HG02759 (cell line): Measurements from ENCODE around the gene GMPPA.

ENCODE experiments used
- ATAC-seq: cut with Tn5 transposase; IDR thresholded peaks from one replicate; pipeline ENCODE4 v1.9.1; 2021; ENCODE audit warnings: mild to moderate bottlenecking, moderate library complexity; ENCODE audit not compliant: unreplicated experiment

Gene GMPPA

GRCh38 chr2:219484343-219485200 lies 14.1 kb upstream of the GMPPA start:
- ATAC-seq, result no peak

GRCh38 chr2:219485201-219485580 lies 13.5 kb upstream of the GMPPA start:
- ATAC-seq, result no peak

DNA sequence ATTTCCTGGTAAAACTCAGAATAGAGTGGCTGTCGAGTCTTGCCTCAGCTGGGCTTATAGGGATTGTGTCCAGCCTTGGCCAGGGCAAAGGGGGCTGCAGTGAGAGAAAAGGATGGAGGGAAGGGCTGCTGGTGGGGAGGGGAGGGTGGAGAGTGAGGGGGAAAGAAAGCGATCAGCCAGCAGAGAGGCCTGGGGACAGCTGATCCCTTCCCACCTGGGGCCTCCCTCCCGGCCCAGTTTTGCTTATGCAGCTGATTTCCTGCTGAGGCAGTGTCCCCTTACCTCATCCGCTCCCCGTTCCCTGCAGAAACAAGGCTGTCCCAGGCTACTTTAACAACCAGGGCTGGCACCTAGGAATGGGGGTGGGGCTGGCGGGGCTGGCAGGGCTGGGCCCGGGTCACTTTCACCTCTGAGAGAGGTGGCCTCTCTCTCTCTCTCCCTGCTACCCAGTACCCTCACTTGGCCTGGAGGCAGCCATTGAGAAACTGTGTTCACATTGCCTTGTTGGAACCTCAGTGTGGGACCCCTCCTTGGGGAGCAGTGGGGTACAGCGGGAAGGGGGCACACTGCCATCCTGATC lies 12.2 kb upstream of the GMPPA start:
- no peak for ATAC-seq

DNA sequence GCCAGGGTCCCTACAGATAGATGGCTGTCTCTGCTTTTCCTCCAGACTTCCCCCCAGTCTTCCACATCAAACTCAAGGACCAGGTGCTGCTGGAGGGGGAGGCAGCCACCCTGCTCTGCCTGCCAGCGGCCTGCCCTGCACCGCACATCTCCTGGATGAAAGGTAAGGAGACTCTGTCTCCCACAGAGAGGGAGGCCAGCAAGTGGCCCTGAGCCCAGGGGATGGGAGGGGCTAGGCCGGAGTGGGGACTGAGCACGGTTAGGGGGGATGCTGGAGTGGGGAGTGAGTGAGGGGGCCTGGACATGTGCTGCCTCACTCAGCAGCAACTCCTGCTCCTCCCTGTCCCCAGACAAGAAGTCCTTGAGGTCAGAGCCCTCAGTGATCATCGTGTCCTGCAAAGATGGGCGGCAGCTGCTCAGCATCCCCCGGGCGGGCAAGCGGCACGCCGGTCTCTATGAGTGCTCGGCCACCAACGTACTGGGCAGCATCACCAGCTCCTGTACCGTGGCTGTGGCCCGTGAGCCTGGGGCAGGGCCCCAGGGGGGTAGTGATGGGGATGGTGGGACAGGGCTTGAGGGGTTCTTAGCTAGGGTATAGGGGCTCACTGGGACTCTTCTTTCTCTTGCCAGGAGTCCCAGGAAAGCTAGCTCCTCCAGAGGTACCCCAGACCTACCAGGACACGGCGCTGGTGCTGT lies 10.4 kb upstream of the GMPPA start:
- no peak for ATAC-seq

GRCh38 chr2:219488844-219489194 lies 9.9 kb upstream of the GMPPA start:
- ATAC-seq, result no peak

GRCh38 chr2:219489315-219489714 lies 9.4 kb upstream of the GMPPA start:
- ATAC-seq, result no peak

DNA sequence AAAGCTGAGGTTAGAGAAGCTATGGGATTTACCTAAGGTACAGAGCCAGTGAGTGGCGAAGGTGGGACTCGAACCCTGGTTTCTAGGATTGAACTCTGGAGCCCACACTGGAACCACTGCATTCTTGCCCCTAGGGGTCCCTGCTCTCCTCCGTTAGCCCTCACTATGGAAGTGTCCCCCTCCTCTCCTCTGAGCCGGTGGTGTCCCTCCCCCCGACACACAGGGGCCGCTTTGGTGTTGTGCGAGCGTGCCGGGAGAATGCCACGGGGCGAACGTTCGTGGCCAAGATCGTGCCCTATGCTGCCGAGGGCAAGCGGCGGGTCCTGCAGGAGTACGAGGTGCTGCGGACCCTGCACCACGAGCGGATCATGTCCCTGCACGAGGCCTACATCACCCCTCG lies 8.5 kb upstream of the GMPPA start:
- no peak for ATAC-seq

DNA sequence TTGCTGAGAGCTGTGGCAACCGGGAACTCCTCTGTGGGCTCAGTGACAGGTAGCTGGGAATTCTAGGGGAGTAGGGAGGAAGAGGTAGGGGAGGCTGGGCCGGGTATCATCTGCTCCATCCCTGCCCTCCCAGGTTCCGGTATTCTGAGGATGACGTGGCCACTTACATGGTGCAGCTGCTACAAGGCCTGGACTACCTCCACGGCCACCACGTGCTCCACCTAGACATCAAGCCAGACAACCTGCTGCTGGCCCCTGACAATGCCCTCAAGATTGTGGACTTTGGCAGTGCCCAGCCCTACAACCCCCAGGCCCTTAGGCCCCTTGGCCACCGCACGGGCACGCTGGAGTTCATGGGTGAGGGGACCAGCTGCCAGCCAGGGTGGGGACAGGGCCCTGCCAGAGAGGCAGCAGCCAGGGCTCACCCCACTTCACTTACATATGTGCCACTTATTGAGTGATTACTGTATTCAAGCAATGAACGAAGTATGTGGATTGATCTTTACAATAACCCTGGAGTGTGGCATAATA lies 8.0 kb upstream of the GMPPA start:
- no peak for ATAC-seq

DNA sequence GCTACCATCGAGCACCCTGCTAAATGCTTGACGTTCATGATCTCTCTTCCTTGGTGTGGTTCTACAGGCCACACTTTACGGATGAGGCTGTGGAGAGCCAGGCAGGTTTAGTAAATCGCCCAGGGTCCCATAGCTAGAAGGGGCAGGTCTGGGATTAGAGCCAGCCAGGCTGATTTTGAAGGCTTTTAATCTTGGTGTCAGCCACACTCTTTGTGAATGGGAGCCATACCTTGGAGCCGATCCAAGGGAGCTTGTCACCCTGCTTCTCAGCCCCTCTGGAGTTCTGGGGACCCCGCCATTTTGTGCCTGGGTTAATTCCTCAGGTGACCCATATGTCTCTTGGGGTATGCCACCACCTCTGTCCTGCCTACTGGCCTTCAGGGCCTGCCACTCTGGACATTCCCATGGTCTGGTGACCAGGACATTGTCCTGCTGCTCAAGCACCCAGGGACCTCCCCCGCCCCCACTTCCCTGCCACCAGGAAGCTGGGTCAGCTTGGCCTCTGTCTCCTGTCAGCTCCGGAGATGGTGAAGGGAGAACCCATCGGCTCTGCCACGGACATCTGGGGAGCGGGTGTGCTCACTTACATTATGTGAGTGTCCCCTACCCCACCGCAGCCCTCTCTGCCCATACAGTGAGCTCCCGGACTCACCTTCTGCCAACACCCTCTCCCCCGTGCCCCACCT lies 7.3 kb upstream of the GMPPA start:
- ATAC-seq, result no peak

- ATAC-seq, result no peak
These were observed 6.1 kb upstream of the GMPPA start for GRCh38 chr2:219492575-219492974.

- no peak for ATAC-seq
These were observed 5.6 kb upstream of the GMPPA start for GRCh38 chr2:219493086-219493485.

DNA sequence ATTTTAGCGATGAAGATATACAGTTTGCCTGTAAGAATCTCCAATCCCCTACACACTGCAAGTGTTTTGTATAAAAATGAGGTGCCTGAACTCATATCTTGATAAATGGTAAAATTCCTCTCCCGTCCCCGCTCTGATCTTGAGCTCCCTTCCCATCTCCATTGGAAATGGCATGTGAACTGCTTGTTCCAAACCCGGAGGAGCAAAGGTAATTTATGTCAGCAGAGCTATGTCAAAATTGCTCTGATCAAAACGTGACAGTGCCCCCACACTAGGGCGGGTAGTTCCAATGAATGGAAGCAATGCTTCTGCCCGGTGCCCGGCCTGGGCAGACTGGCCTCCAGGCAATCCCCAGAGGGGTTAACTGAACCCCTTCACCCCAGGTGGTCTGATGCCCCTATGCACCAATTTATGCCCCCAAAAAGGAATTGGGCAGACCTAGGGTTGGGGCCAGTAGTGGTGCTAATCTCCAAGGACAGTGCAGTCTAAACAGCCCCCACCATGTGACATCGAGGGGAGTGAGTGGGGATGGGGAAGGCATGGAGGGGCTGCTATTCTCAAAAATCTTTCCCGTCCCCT lies 3.6 kb upstream of the GMPPA start:
- no peak for ATAC-seq

- ATAC-seq, result no peak
These were observed 3.1 kb upstream of the GMPPA start for GRCh38 chr2:219495531-219496122.

DNA sequence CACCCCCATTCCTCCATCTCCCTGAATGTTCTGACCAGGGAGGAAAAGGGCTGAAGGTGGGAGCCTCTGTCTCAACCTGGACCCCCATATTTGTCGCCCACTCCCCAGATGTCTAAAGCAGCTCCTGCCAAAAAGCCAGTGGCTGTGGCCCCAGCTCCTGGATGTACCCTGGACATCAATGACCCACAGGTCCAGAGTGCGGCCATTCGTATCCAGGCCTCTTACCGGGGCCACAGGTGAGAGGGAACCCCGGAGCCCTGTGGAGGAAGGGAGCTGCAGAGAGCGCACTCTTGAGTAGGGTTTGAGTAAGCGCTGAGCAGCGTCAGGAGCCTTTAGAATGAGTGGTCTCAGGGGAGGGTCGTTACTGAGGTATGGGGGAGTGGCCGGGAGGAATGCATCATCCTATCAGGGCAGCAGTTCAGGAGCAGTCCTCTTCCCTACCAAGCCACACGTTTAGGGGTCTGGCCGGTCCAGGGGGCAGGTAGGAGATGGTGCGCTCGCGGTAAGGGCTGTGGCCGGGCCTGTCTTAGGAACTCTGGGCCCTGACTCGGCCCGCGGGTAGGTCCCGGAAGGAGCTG lies 2.4 kb upstream of the GMPPA start:
- no peak for ATAC-seq

GRCh38 chr2:219496825-219497494 lies 1.7 kb upstream of the GMPPA start:
- no peak for ATAC-seq

DNA sequence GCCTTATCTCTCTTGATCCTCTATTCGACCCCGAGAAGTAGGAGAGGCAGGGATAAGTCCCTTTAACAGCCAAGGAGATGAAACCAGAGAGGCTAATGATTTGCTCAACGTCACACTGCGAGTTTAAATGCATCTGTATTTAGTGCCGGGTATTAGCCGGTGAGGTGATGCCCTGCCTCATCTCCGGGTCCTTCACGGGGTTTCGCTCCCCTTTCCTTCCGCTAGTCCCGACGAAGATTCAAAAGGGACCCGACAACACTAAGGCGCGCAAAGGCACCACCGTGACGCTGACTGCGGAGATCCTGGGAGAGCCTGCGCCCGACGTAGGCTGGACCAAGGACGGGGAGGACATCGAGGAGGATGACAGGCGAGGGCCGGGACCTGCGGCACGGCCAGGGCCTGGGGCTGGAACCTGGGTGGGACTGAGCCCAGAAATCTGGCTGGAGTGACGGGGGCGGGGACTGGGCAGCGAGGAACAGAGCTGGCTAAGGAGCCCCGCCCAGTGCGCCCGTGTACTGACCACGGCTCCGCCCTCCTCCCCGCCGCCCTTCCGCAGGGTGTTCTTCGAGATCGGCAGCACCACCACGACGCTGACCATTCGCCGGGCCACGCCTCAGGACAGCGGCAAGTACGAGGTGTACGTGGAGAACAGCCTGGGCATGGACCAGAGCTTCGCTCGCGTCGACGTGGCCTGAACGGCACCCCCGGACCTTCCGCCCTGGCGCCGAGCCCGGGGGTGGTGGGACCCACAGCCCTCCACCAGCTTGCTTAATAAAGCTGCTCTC lies 1.0 kb upstream of the GMPPA start:
- peak; percentile 12 for ATAC-seq

DNA sequence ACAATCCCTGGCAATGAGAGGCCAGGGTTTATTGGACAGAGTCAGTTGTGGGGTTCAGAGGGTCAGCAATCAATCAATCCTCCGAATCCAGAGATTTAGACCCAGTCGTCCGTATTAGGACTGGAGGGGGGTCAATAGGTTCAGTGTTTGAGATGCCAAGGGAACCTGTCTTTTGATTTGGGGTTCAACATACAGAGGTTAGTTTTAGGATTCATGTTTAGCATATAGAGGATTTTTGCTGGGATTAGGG lies 292 bp downstream of the GMPPA start:
- no peak for ATAC-seq

DNA sequence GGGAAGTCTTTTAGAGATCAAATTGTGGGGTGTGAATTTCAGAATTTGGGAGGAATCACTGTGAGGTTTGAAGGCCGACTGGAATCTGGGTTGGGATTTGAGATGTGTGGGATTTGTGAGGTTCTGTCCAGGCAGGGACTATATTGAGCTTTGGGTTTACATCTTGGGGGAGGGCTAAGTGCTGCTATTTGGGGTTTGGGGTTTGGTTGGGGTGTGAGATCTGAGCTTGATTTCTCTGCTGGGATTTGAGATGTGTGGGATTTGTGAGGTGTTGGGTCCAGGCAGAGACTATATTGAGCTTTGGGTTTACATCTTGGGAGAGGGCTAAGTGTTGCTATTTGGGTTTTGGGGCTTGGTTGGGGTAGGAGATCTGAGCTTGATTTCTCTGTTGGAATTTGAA lies 864 bp downstream of the GMPPA start:
- ATAC-seq, result no peak

GRCh38 chr2:219500135-219500534 lies 1.4 kb downstream of the GMPPA start:
- no peak for ATAC-seq
